ENCODE data around the gene NSUN7. TPM values are rescaled to one million over a fixed set of nuclear protein-coding genes. Genes with fewer than 3 reads are reported as not detected.

The NSUN7 gene
- total and polyA plus RNA-seq, 9 of the 15 experiments (the other 6 are each of a cell fraction or from before 2014, with no cell fraction given): not detected

DNA sequence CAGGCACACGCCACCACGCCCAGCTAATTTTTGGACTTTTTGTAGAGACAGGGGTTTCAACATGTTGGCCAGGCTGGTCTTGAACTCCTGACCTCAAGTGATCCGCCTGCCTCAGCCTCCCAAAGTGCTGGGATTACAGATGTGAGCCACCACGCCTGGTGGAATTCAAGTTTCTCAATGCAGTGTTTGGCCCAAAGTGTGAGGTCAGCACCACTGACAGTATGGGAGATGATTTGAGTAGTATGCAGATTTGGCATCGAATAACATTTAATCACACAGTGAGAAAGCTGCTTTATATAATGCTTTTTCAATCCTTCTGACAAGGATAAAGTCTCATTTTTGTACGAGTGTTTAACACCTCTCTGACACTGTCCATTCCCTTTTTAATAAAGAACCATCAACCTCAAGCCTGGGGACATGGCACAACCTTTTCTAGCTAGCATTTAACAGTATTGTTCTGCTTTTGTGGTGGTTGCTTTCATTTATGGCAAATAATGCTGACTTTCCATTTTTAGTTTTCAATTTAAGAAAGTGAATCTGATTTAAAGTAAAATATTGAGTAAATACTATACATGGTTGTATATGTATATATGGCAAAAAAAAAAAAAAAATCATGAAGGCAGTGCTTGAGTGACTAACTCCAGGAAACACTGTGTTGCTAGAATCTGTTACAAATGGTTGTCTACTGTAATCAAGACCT, 4.3 kb upstream of the NSUN7 start:
- ATAC-seq (no peak), DNase-seq (ENCODE audit: extremely low read depth in 1 of 4, low spot score in 3 of 4) (no peak), FAIRE-seq (no peak)
- CTCF ChIA-PET (ENCODE audit: low intra/inter-chr PET ratio): no interaction called here
- Histone ChIP-seq H4K20me1 (replicated peaks; ENCODE audit: control insufficient read depth, insufficient read depth, low read length) (no peaks in the 10 kb centered on the region), H2AFZ (ENCODE audit: low read depth, low read length) (no peak overlapping the region), H3K9me3 (replicated peaks; ENCODE audit: control insufficient read depth, insufficient read depth, low read depth, low read length) (no peaks in the 10 kb centered on the region), H3K79me2 (ENCODE audit: control insufficient read depth, insufficient read depth, low read length) (no peaks in the 10 kb centered on the region), H3K27me3 (ENCODE audit: control insufficient read depth in 2 of 2, insufficient read depth in 2 of 2, low read length in 2 of 2) (peaks cover 14 to 15% of the 10 kb centered on the region in 2 experiments; a peak in 4 of 5 replicates), H3K4me1 (replicated peaks in 1 of 2; ENCODE audit: control insufficient read depth in 2 of 2, insufficient read depth in 2 of 2, low read length in 2 of 2) (peaks cover 0 to 8% of the 10 kb centered on the region in 2 experiments; a peak in 2 of 5 replicates), H3K9me1 (ENCODE audit: control insufficient read depth, insufficient read depth, low read length) (no peaks in the 10 kb centered on the region), H3K4me2 (ENCODE audit: insufficient read depth, low read length) (no peak overlapping the region), H3K9ac (ENCODE audit: insufficient read depth in 1 of 2, low read depth in 2 of 2, low read length in 2 of 2) (no peak overlapping the region), H3K27ac (ENCODE audit: extremely low read depth, low read depth, low read length) (no peak overlapping the region), H3K36me3 (ENCODE audit: control insufficient read depth, insufficient read depth, low read length) (no peaks in the 10 kb centered on the region), H3K4me3 (no peak overlapping the region)
- intact Hi-C loops (cut with micrococcal nuclease) (no loop called here), in situ Hi-C loops (cut with MboI) (no loop called here)
- TF ChIP-seq MAFG (tag; conservative IDR thresholded peaks at IDR 0.05): peak; percentile 70
- TF ChIP-seq MAFF (IDR thresholded peaks at IDR 0.05; ENCODE audit: low read length): peak; percentile 55; the same call in 1 of the 2 replicates
- peak; percentile 88 for TF ChIP-seq ZNF316 (IDR thresholded peaks at IDR 0.05)
- no peak for TF ChIP-seq MTA2 (IDR thresholded peaks at IDR 0.05; ENCODE audit: low read depth)
- TF ChIP-seq C11orf30 (IDR thresholded peaks at IDR 0.05; ENCODE audit: low read depth): peak; percentile 76
- TF ChIP-seq, protein P1, sequence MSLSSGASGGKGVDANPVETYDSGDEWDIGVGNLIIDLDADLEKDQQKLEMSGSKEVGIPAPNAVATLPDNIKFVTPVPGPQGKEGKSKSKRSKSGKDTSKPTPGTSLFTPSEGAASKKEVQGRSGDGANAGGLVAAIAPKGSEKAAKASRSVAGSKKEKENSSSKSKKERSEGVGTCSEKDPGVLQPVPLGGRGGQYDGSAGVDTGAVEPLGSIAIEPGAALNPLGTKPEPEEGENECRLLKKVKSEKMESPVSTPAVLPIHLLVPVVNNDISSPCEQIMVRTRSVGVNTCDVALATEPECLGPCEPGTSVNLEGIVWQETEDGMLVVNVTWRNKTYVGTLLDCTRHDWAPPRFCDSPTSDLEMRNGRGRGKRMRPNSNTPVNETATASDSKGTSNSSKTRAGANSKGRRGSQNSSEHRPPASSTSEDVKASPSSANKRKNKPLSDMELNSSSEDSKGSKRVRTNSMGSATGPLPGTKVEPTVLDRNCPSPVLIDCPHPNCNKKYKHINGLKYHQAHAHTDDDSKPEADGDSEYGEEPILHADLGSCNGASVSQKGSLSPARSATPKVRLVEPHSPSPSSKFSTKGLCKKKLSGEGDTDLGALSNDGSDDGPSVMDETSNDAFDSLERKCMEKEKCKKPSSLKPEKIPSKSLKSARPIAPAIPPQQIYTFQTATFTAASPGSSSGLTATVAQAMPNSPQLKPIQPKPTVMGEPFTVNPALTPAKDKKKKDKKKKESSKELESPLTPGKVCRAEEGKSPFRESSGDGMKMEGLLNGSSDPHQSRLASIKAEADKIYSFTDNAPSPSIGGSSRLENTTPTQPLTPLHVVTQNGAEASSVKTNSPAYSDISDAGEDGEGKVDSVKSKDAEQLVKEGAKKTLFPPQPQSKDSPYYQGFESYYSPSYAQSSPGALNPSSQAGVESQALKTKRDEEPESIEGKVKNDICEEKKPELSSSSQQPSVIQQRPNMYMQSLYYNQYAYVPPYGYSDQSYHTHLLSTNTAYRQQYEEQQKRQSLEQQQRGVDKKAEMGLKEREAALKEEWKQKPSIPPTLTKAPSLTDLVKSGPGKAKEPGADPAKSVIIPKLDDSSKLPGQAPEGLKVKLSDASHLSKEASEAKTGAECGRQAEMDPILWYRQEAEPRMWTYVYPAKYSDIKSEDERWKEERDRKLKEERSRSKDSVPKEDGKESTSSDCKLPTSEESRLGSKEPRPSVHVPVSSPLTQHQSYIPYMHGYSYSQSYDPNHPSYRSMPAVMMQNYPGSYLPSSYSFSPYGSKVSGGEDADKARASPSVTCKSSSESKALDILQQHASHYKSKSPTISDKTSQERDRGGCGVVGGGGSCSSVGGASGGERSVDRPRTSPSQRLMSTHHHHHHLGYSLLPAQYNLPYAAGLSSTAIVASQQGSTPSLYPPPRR (CRISPR knock-in tag; IDR thresholded peaks at IDR 0.05; ENCODE audit: borderline replicate concordance): no peak
- no peak for TF ChIP-seq MLX (CRISPR knock-in tag; conservative IDR thresholded peaks at IDR 0.05)
- TF ChIP-seq ZNF398 (CRISPR knock-in tag; IDR thresholded peaks at IDR 0.05): no peak
- TF ChIP-seq ZBED1 (IDR thresholded peaks at IDR 0.05): no peak
- POLR2A ChIA-PET: no interaction called here
- BruUV-seq (replicated peaks): no TSS peak
- WGBS (ENCODE audit: insufficient coverage, low coverage, missing lambda C conversion rate): 0% methylated on average over 6 of the region's 6 CpGs

Data from K562 (cell line).